NOMO-1 (cell line): ENCODE measurements around the gene COMT.
"Not testable (repeated sequence)": the region's sequence is repeated elsewhere in the genome, so short reads cannot be mapped to it uniquely, and the experiment has no call there.

Experiments used
- DNase-seq, 2 experiments: peaks; one replicate each; lab custom pipeline; 2025; ENCODE audit not compliant: unreplicated experiment in 2 of 2; lab: John Stamatoyannopoulos, UW

Gene COMT

GRCh38 chr22:19907902-19908301 lies 33.7 kb upstream of the COMT start:
- not testable (repeated sequence) for DNase-seq

GRCh38 chr22:19909350-19910179 lies 32.0 kb upstream of the COMT start:
- peak; percentile 55 to 58 for DNase-seq

GRCh38 chr22:19910180-19910744 lies 31.3 kb upstream of the COMT start:
- DNase-seq, result no peak

- no peak for DNase-seq
These were observed 29.9 kb upstream of the COMT start for GRCh38 chr22:19911540-19912270.

GRCh38 chr22:19912271-19912999 lies 29.1 kb upstream of the COMT start:
- DNase-seq, result no peak

GRCh38 chr22:19913337-19913936 lies 28.1 kb upstream of the COMT start:
- DNase-seq, result no peak

GRCh38 chr22:19914201-19914943 lies 27.2 kb upstream of the COMT start:
- no peak for DNase-seq

- no peak for DNase-seq
These were observed 26.2 kb upstream of the COMT start for GRCh38 chr22:19915287-19915954.

GRCh38 chr22:19916006-19916405 lies 25.6 kb upstream of the COMT start:
- no peak for DNase-seq

- DNase-seq, result no peak
These were observed 24.6 kb upstream of the COMT start for GRCh38 chr22:19916941-19917340.

- no peak for DNase-seq
These were observed 24.0 kb upstream of the COMT start for GRCh38 chr22:19917389-19918138.

- no peak for DNase-seq
These were observed 23.1 kb upstream of the COMT start for GRCh38 chr22:19918332-19919106.

- no peak for DNase-seq
These were observed 21.7 kb upstream of the COMT start for GRCh38 chr22:19919701-19920363.

GRCh38 chr22:19921544-19922081 lies 20.0 kb upstream of the COMT start:
- no peak for DNase-seq

GRCh38 chr22:19923914-19924513 lies 17.6 kb upstream of the COMT start:
- DNase-seq, result no peak

GRCh38 chr22:19926028-19926427 lies 15.5 kb upstream of the COMT start:
- DNase-seq, result not testable (repeated sequence)

GRCh38 chr22:19927696-19928095 lies 13.9 kb upstream of the COMT start:
- no peak for DNase-seq
